Ectodermal cell (in vitro differentiated cells): ENCODE results near the gene MYT1.

Experiments
- H3K27ac ChIP-seq: 2 replicates; pipeline ENCODE4 v1.7.0; 2013; ENCODE audit warnings: mild to moderate bottlenecking, low read depth, low read length; ENCODE audit not compliant: insufficient read depth, poor library complexity, severe bottlenecking
- H3K27me3 ChIP-seq: 2 replicates; pipeline ENCODE4 v1.7.0; 2013; ENCODE audit warnings: mild to moderate bottlenecking, low read length; ENCODE audit not compliant: insufficient read depth, control insufficient read depth, poor library complexity, severe bottlenecking
- H3K36me3 ChIP-seq: one replicate; pipeline ENCODE4 v1.7.0; 2013; ENCODE audit warnings: low read length; ENCODE audit not compliant: control insufficient read depth, insufficient read depth
- H3K4me1 ChIP-seq: one replicate; pipeline ENCODE4 v1.7.0; 2013; ENCODE audit warnings: low read length; ENCODE audit not compliant: control insufficient read depth, insufficient read depth
- H3K4me3 ChIP-seq: 2 replicates; pipeline ENCODE4 v1.7.0; 2013; ENCODE audit warnings: low read depth, low read length, control low read depth; ENCODE audit not compliant: insufficient read depth
- H3K9me3 ChIP-seq: 2 replicates; pipeline ENCODE4 v1.7.0; 2013; ENCODE audit warnings: mild to moderate bottlenecking, low read length, moderate library complexity; ENCODE audit not compliant: control insufficient read depth
- WGBS, 2 experiments: methylation state at CpG; one replicate each; pipeline ENCODE4 v1.1.7; 2013; ENCODE audit warnings: missing lambda C conversion rate in 2 of 2; 5-methylcytosine and 5-hydroxymethylcytosine counted together

MYT1 gene

DNA sequence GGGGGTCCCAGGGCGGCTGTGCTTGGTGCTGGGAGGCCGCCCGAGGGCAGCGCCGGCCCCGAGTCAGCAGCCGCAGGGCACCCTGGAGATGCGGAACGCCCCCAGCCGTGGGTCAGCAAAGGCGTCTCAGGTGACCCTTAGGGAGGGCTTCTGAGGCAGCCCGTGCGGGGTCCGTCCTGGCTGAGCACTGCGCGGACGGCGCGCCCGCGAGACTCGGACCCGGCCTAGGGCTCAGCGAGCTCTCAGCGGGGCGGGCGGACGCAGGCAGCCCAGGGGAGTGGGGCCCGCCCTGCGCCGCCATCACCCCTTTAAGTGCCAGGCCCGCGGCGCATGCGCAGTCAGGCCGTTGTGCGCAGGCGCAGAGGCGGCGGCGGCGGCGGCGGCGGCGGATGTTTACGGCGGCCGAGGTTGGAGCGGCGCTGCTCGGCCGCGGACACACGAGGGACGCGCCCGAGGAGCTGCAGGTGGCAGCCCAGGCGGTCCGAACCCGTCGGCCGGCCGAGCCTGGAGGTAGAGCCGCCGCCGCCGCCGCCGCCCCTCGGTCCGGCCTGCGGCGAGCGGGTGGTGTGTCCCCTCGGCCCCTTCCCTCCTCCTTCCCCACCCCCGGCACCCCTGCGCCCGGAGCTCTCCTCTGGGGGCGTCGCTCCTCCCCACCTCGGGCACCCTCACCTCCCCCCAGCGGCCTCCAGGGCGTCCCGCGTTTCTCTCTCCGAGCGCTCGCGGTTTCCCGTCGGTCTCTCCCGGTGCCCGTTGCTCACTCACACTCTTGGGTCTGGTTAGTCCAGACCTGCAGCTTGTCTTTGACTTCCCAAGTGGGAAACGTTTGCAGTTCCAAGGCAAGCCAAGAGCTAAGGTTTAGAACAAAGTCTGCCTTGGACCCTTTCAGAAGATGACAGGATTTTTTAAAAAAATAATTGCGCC lies 91.4 kb downstream of the MYT1 start, which contains the start of gene PCMTD2:
Gene PCMTD2, plus strand, starts transcription at position 388 of the 921 bp plus-strand sequence. CDS start 4,218 bp downstream, outside the sequence.
- Histone ChIP-seq H3K27ac (no peak within 1 kb of the TSS), H3K4me3 (peak within 1 kb of the TSS; percentile 87), H3K36me3 (no peaks in the 10 kb centered on the region), H3K4me1 (peaks cover 7% of the 10 kb centered on the region), H3K9me3 (no peaks in the 10 kb centered on the region), H3K27me3 (peaks cover 2% of the 10 kb centered on the region)
- 0% methylated on average over 96 of the region's 96 CpGs for WGBS, 2 experiments

GRCh38 chr20:64256282-64256935 lies 92.2 kb downstream of the MYT1 start:
- H3K9me3 ChIP-seq, result no peaks in the 10 kb centered on the region
- 39 to 43% methylated on average over 15 of the region's 15 CpGs for WGBS, 2 experiments
- no peaks in the 10 kb centered on the region for H3K27me3 ChIP-seq
- H3K4me1 ChIP-seq, result peaks cover 7% of the 10 kb centered on the region
- H3K4me3 ChIP-seq, result peak overlapping the region; percentile 87
- H3K27ac ChIP-seq, result no peak overlapping the region
- H3K36me3 ChIP-seq, result no peaks in the 10 kb centered on the region

DNA sequence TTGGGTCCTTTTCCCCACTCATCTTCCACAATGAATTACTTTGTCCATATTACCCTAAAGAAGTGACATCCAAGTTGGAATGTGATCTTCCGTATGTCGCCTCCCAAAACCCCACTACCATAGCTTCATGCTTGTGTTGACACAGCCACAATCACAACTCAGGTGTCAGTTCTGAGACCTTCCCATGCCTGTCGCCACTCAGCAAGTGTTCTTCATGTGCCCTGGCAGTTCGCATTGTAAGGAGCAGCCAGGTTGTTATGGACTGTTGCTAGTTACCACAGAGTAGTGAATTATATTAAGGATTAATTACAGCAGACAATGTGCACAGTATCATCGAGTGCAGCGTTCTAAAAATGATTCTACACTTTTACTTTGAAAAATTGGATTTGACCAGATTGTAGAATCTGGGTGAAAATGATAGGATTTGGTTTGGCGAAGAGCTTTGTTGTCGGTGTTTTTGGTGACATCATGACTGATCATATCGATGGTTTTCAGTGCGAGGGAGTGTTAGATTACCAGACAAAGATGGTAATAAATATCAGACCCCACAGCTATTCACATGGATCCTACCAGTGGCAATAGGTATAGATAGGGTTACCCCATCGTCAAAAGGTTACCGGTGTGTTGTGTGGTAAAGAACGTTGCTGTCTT lies 93.0 kb downstream of the MYT1 start:
- WGBS, 2 experiments, result 94 to 96% methylated on average over 13 of the region's 13 CpGs
- H3K4me3 ChIP-seq, result no peak overlapping the region
- H3K4me1 ChIP-seq, result peaks cover 7% of the 10 kb centered on the region
- no peak overlapping the region for H3K27ac ChIP-seq
- no peaks in the 10 kb centered on the region for H3K9me3 ChIP-seq
- no peaks in the 10 kb centered on the region for H3K27me3 ChIP-seq
- no peaks in the 10 kb centered on the region for H3K36me3 ChIP-seq

- Histone ChIP-seq H3K9me3 (no peaks in the 10 kb centered on the region), H3K4me1 (peaks cover 7% of the 10 kb centered on the region), H3K36me3 (no peaks in the 10 kb centered on the region), H3K27me3 (no peaks in the 10 kb centered on the region), H3K27ac (no peak overlapping the region), H3K4me3 (no peak overlapping the region)
- 88 to 95% methylated on average over 4 to 8 of the region's 9 CpGs for WGBS, 2 experiments
These were observed 94.0 kb downstream of the MYT1 start for GRCh38 chr20:64258071-64258823.

DNA sequence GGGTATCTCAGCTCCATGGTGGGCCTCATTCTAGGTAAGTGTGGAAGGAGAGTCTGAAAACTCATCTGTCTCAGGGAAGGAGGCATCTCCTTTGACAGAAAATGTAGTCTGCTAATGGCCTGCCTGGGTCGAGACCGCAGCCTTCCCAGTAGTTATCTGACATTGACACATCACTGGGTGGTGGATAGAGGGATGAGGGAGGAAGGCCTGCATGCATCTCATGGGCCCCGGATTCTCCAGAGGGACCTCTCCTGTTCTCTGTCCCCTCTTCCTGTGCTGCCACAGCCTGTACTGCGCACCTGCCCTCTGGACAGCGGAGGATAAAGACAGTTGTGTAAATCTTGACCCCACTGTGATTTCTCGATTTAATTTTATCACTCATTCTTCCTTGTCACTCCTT lies 96.0 kb downstream of the MYT1 start:
- 93 to 95% methylated on average over 6 of the region's 6 CpGs for WGBS, 2 experiments
- Histone ChIP-seq H3K4me1 (peaks cover 7% of the 10 kb centered on the region), H3K36me3 (no peaks in the 10 kb centered on the region), H3K27ac (no peak overlapping the region), H3K27me3 (no peaks in the 10 kb centered on the region), H3K9me3 (no peaks in the 10 kb centered on the region), H3K4me3 (no peak overlapping the region)

DNA sequence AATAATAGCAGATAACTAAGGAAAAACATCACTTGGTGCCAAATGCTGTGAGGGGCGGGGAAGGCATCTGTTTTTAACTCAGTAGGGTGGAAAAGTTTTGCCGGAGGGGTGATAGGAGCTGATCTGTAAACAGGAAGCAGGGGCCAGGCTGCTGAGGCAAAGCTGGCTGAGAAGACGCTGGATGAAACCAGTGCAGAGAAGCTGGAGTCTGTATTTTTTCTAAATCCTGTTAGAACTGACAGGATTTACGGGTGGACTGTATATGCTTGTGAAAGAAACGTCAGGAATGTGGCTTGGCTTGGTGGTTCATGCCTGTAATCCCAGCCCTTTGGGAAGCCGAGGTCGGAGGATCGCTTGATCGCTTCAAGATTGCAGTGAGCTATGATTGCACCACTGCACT lies 96.9 kb downstream of the MYT1 start:
- Histone ChIP-seq H3K9me3 (no peaks in the 10 kb centered on the region), H3K27me3 (no peaks in the 10 kb centered on the region), H3K27ac (no peak overlapping the region), H3K4me3 (no peak overlapping the region), H3K4me1 (peaks cover 7% of the 10 kb centered on the region), H3K36me3 (no peaks in the 10 kb centered on the region)
- WGBS, 2 experiments, result 89 to 92% methylated on average over 9 of the region's 9 CpGs

- no peaks in the 10 kb centered on the region for H3K27me3 ChIP-seq
- H3K9me3 ChIP-seq, result no peaks in the 10 kb centered on the region
- 94 to 95% methylated on average over 4 of the region's 4 CpGs for WGBS, 2 experiments
- no peaks in the 10 kb centered on the region for H3K4me1 ChIP-seq
- H3K27ac ChIP-seq, result no peak overlapping the region
- no peak overlapping the region for H3K4me3 ChIP-seq
- no peaks in the 10 kb centered on the region for H3K36me3 ChIP-seq
These were observed 99.8 kb downstream of the MYT1 start for GRCh38 chr20:64264091-64264490.

DNA sequence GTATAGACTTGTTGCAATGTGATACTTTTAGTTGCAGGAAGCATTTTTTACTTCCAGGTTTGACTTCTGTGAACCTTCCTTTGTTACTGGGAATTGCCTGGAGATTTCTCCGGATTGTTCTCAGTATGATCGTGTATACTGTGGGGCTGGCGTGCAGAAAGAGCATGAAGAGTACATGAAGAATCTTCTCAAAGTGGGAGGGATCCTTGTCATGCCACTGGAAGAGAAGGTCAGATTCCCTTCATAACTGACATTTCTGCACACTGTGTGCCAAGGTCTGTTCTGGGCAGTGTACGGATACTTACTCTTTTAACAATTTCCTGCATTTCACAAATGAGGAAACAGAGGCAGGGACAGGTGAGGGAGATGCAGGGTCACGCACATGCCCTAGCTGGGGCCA lies 100.9 kb downstream of the MYT1 start:
- Histone ChIP-seq H3K4me1 (no peaks in the 10 kb centered on the region), H3K27me3 (no peaks in the 10 kb centered on the region), H3K36me3 (no peaks in the 10 kb centered on the region), H3K4me3 (no peak overlapping the region), H3K27ac (no peak overlapping the region), H3K9me3 (no peaks in the 10 kb centered on the region)
- 94% methylated on average over 5 of the region's 5 CpGs for WGBS, 2 experiments

GRCh38 chr20:64266988-64267387 lies 102.7 kb downstream of the MYT1 start:
- Histone ChIP-seq H3K4me3 (no peak overlapping the region), H3K27me3 (no peaks in the 10 kb centered on the region), H3K36me3 (no peaks in the 10 kb centered on the region), H3K9me3 (no peaks in the 10 kb centered on the region), H3K4me1 (no peaks in the 10 kb centered on the region), H3K27ac (no peak overlapping the region)
- 94 to 96% methylated on average over 5 of the region's 5 CpGs for WGBS, 2 experiments
